Right ventricle myocardium inferior (tissue), 1 donor: ENCODE data around the gene NOC4L. TPM values are rescaled to one million over a fixed set of nuclear protein-coding genes. Genes with fewer than 3 reads are reported as not detected.
A peak's percentile ranks its signal among the peaks of the same experiment; 100 is the strongest.

Experiments
- ATAC-seq: fragments of 200-7000 bp; cut with Tn5 transposase; one replicate; pipeline ENCODE4 v1.9.1; 2020; ENCODE audit warnings: mild to moderate bottlenecking, moderate library complexity
- DNase-seq: peaks from one replicate; pipeline ENCODE4 v3.0.0; 2021; ENCODE audit errors: missing footprints
- intact Hi-C: fragments of 100-400 bp; cut with DNase I; formaldehyde crosslinking; loops from one replicate; pipeline ENCODE4 v1.11.0; 2022
- total RNA-seq: library from RNA; stranded (reverse); fragmentation: NEBNext Ultra II Directional; extraction: Animal tissue kit (Norgen Biotek cat#: 25700); gene quantifications from one replicate; pipeline ENCODE4 v1.2.1, GENCODE V29; 2021
- donor health status: DM: no; HTN: yes; CAD: no; lungs with severe emphysema.

The NOC4L gene
- total RNA-seq, 1 donor from 2014 or later, result 9.2 TPM

- no peak for ATAC-seq
- DNase-seq, result peak; percentile 61
Measured at GRCh38 chr12:132174015-132174838, 30.0 kb downstream of the NOC4L start.

GRCh38 chr12:132174839-132175490 lies 30.7 kb downstream of the NOC4L start:
- no peak for DNase-seq
- intact Hi-C loops, result no loop called here
- no peak for ATAC-seq

More at GRCh38 chr12:132174015-132174838, 30.0 kb downstream of the NOC4L start:
- intact Hi-C loops, result no loop called here

- ATAC-seq, result no peak
- intact Hi-C loops, result no loop called here
- DNase-seq, result peak; percentile 54
Measured at GRCh38 chr12:132175496-132176384, 31.5 kb downstream of the NOC4L start.

GRCh38 chr12:132176385-132176919 lies 32.2 kb downstream of the NOC4L start:
- no peak for ATAC-seq
- peak; percentile 37 for DNase-seq
- intact Hi-C loops, result no loop called here

- DNase-seq (peak; percentile 57), ATAC-seq (no peak)
- intact Hi-C loops, result no loop called here
Measured at GRCh38 chr12:132176920-132177551, 32.8 kb downstream of the NOC4L start.

GRCh38 chr12:132178316-132178715 lies 34.1 kb downstream of the NOC4L start:
- intact Hi-C loops, result no loop called here
- DNase-seq, result no peak
- no peak for ATAC-seq

- DNase-seq (peak; percentile 57), ATAC-seq (no peak)
Measured at GRCh38 chr12:132178801-132179401, 34.6 kb downstream of the NOC4L start.

GRCh38 chr12:132179431-132180362 lies 35.4 kb downstream of the NOC4L start:
- DNase-seq (peak; percentile 53), ATAC-seq (no peak)
- intact Hi-C loops, result no loop called here

More at GRCh38 chr12:132178801-132179401, 34.6 kb downstream of the NOC4L start:
- intact Hi-C loops, result no loop called here

GRCh38 chr12:132180648-132181546 lies 36.6 kb downstream of the NOC4L start:
- ATAC-seq (no peak), DNase-seq (peak; percentile 55)
- intact Hi-C loops, result no loop called here

GRCh38 chr12:132181570-132182200 lies 37.4 kb downstream of the NOC4L start:
- intact Hi-C loops, result no loop called here
- ATAC-seq, result no peak
- DNase-seq, result peak; percentile 45

- intact Hi-C loops, result no loop called here
- no peak for DNase-seq
- ATAC-seq, result no peak
Measured at GRCh38 chr12:132182206-132182710, 38.0 kb downstream of the NOC4L start.

- no peak for ATAC-seq
- DNase-seq, result no peak
- intact Hi-C loops, result no loop called here
Measured at GRCh38 chr12:132182711-132183365, 38.6 kb downstream of the NOC4L start.

- ATAC-seq, result no peak
- DNase-seq, result no peak
- intact Hi-C loops, result no loop called here
Measured at GRCh38 chr12:132185705-132186104, 41.4 kb downstream of the NOC4L start.

- intact Hi-C loops, result no loop called here
- DNase-seq (peak; percentile 63), ATAC-seq (no peak)
Measured at GRCh38 chr12:132186208-132186856, 42.1 kb downstream of the NOC4L start.
